ENCODE measurements around the gene ALG2.

ALG2 gene

GRCh38 chr9:99190597-99191283 is 31.0 kb downstream of the ALG2 start:
- no peak for DNase-seq (ENCODE audit: low read depth)

GRCh38 chr9:99189887-99190596 is 31.7 kb downstream of the ALG2 start:
- no peak for DNase-seq (ENCODE audit: low read depth)

- DNase-seq (ENCODE audit: low read depth), result no peak
Measured at GRCh38 chr9:99189186-99189585, 32.6 kb downstream of the ALG2 start.

- DNase-seq (ENCODE audit: low read depth), result no peak
Measured at GRCh38 chr9:99187311-99187710, 34.4 kb downstream of the ALG2 start.

- DNase-seq (ENCODE audit: low read depth), result no peak
Measured at GRCh38 chr9:99185934-99186333, 35.8 kb downstream of the ALG2 start.

- DNase-seq (ENCODE audit: low read depth), result no peak
Measured at GRCh38 chr9:99185348-99185632, 36.5 kb downstream of the ALG2 start.

- peak; percentile 55 for DNase-seq (ENCODE audit: low read depth)
Measured at GRCh38 chr9:99184475-99185347, 37.0 kb downstream of the ALG2 start.

GRCh38 chr9:99184110-99184474 is 37.6 kb downstream of the ALG2 start:
- DNase-seq (ENCODE audit: low read depth), result no peak

- no peak for DNase-seq (ENCODE audit: low read depth)
Measured at GRCh38 chr9:99183616-99184015, 38.1 kb downstream of the ALG2 start.

GRCh38 chr9:99182356-99182755 is 39.4 kb downstream of the ALG2 start:
- DNase-seq (ENCODE audit: low read depth), result no peak

GRCh38 chr9:99181621-99182020 is 40.1 kb downstream of the ALG2 start:
- DNase-seq (ENCODE audit: low read depth), result no peak

- DNase-seq (ENCODE audit: low read depth), result no peak
Measured at GRCh38 chr9:99181206-99181605, 40.5 kb downstream of the ALG2 start.

- DNase-seq (ENCODE audit: low read depth), result no peak
Measured at GRCh38 chr9:99180662-99181061, 41.1 kb downstream of the ALG2 start.

- no peak for DNase-seq (ENCODE audit: low read depth)
Measured at GRCh38 chr9:99180199-99180598, 41.5 kb downstream of the ALG2 start.

- no peak for DNase-seq (ENCODE audit: low read depth)
Measured at GRCh38 chr9:99178912-99179872, 42.5 kb downstream of the ALG2 start.

GRCh38 chr9:99177576-99178366 is 44.0 kb downstream of the ALG2 start:
- no peak for DNase-seq (ENCODE audit: low read depth)

- DNase-seq (ENCODE audit: low read depth), result no peak
Measured at GRCh38 chr9:99176527-99177013, 45.2 kb downstream of the ALG2 start.

GRCh38 chr9:99173570-99174504 is 47.9 kb downstream of the ALG2 start:
- DNase-seq (ENCODE audit: low read depth), result no peak

- DNase-seq (ENCODE audit: low read depth), result no peak
Measured at GRCh38 chr9:99172124-99173091, 49.3 kb downstream of the ALG2 start.

All from stimulated activated CD8-positive, alpha-beta memory T cell treated with anti-CD3 and anti-CD28 coated beads, Interleukin-7, amount 100 ng/mL, for 24 hours (primary cell).